HG03175 (cell line): Measurements from ENCODE around the gene MANBA.

Source experiments
- ATAC-seq: cut with Tn5 transposase; IDR thresholded peaks from one replicate; pipeline ENCODE4 v1.9.1; 2021; ENCODE audit warnings: mild to moderate bottlenecking, moderate library complexity; ENCODE audit not compliant: unreplicated experiment

Gene MANBA

GRCh38 chr4:102683881-102684609, 76.7 kb downstream of the MANBA start:
- no peak for ATAC-seq

- ATAC-seq = no peak
Observed at GRCh38 chr4:102678695-102679335, 82.0 kb downstream of the MANBA start.

GRCh38 chr4:102678107-102678506, 82.7 kb downstream of the MANBA start:
- no peak for ATAC-seq

GRCh38 chr4:102675141-102675540, 85.6 kb downstream of the MANBA start:
- no peak for ATAC-seq

GRCh38 chr4:102667001-102667400, 93.8 kb downstream of the MANBA start:
- no peak for ATAC-seq

GRCh38 chr4:102665527-102665926, 95.2 kb downstream of the MANBA start:
- ATAC-seq = no peak

- ATAC-seq = no peak
Observed at GRCh38 chr4:102663073-102663472, 97.7 kb downstream of the MANBA start.

GRCh38 chr4:102657206-102657605, 103.6 kb downstream of the MANBA start:
- ATAC-seq = no peak

- no peak for ATAC-seq
Observed at GRCh38 chr4:102647117-102647516, 113.7 kb downstream of the MANBA start.

GRCh38 chr4:102642631-102643298, 118.0 kb downstream of the MANBA start:
- no peak for ATAC-seq

GRCh38 chr4:102641793-102642192, 119.0 kb downstream of the MANBA start:
- no peak for ATAC-seq

GRCh38 chr4:102640669-102641068, 120.1 kb downstream of the MANBA start:
- ATAC-seq = no peak

- no peak for ATAC-seq
Observed at GRCh38 chr4:102639598-102639997, 121.2 kb downstream of the MANBA start.

- ATAC-seq = no peak
Observed at GRCh38 chr4:102638621-102639020, 122.1 kb downstream of the MANBA start.

- ATAC-seq = no peak
Observed at GRCh38 chr4:102637391-102637790, 123.4 kb downstream of the MANBA start.

GRCh38 chr4:102633100-102633499, 127.7 kb downstream of the MANBA start:
- ATAC-seq = no peak

- ATAC-seq = no peak
Observed at GRCh38 chr4:102632241-102633065, 128.3 kb downstream of the MANBA start.

- no peak for ATAC-seq
Observed at GRCh38 chr4:102631616-102632015, 129.2 kb downstream of the MANBA start.

- ATAC-seq = no peak
Observed at GRCh38 chr4:102629673-102630072, 131.1 kb downstream of the MANBA start.

- ATAC-seq = no peak
Observed at GRCh38 chr4:102627831-102628523, 132.8 kb downstream of the MANBA start.
